ENCODE measurements around the gene RPS24. TPM values are rescaled to one million over a fixed set of nuclear protein-coding genes. Genes with fewer than 3 reads are reported as not detected.
A peak's percentile ranks its signal among the peaks of the same experiment; 100 is the strongest.

The RPS24 gene
- total and polyA plus RNA-seq, 9 of the 15 experiments (the other 6 are each of a cell fraction or from before 2014, with no cell fraction given): 1,947 to 7,307 (median 5,944) TPM

GRCh38 chr10:78033637-78034470 is at the start of gene RPS24 (continued):
- TF ChIP-seq RREB1 (CRISPR knock-in tag; IDR thresholded peaks at IDR 0.05): no peak
- no peak for TF ChIP-seq STAT5B (CRISPR knock-in tag; IDR thresholded peaks at IDR 0.05)
- no peak for TF ChIP-seq ZNF699 (CRISPR knock-in tag; IDR thresholded peaks at IDR 0.05; ENCODE audit: insufficient replicate concordance)
- peak; percentile 57 for TF ChIP-seq JUND (IDR thresholded peaks at IDR 0.05; ENCODE audit: borderline replicate concordance, low read depth, low read length)
- peak; percentile 77; the same call in 1 of the 3 replicates for TF ChIP-seq JUND (tag; IDR thresholded peaks at IDR 0.05; ENCODE audit: borderline replicate concordance, low read depth, low read length)
- no peak for TF ChIP-seq CREBBP (IDR thresholded peaks at IDR 0.05; ENCODE audit: low read depth, low read length)
- TF ChIP-seq ZNF778 (CRISPR knock-in tag; IDR thresholded peaks at IDR 0.05): no peak
- no peak for TF ChIP-seq REST (IDR thresholded peaks at IDR 0.05; ENCODE audit: borderline replicate concordance)
- no peak for TF ChIP-seq REST (CRISPR knock-in tag; IDR thresholded peaks at IDR 0.05; ENCODE audit: low read depth)
- TF ChIP-seq BMI1 (IDR thresholded peaks at IDR 0.05; ENCODE audit: low read length): no peak
- TF ChIP-seq DNMT1 (IDR thresholded peaks at IDR 0.05): no peak
- TF ChIP-seq HNRNPLL (IDR thresholded peaks at IDR 0.05; ENCODE audit: low read depth, low read length, poor library complexity, severe bottlenecking): peak; percentile 68
- TF ChIP-seq ZFP36 (IDR thresholded peaks at IDR 0.05; ENCODE audit: low read depth, low read length, partially characterized antibody): no peak
- no peak for TF ChIP-seq RFX1 (IDR thresholded peaks at IDR 0.05)
- TF ChIP-seq TFAM (CRISPR knock-in tag; conservative IDR thresholded peaks at IDR 0.05): no peak

Data from K562 (cell line).